H9 (cell line): ENCODE results near the gene RBM38. TPM values are rescaled to one million over a fixed set of nuclear protein-coding genes. Genes with fewer than 3 reads are reported as not detected.

ENCODE experiments used
- DNase-seq: peaks from one replicate; pipeline ENCODE4 v3.0.0-alpha.2; 2017
- H2AFZ ChIP-seq: one replicate; pipeline ENCODE4 v1.6.1; 2013; ENCODE audit warnings: mild to moderate bottlenecking, low read length, control low read depth, moderate library complexity
- H2AK5ac ChIP-seq: 2 replicates; pipeline ENCODE4 v1.6.1; 2013; ENCODE audit warnings: low read length, control low read depth, mixed read lengths; ENCODE audit not compliant: insufficient read length
- H2BK120ac ChIP-seq: one replicate; pipeline ENCODE4 v1.6.1; 2013; ENCODE audit warnings: low read depth, mild to moderate bottlenecking, low read length, control low read depth, inconsistent platforms; ENCODE audit not compliant: poor library complexity, severe bottlenecking
- H2BK12ac ChIP-seq: 2 replicates; pipeline ENCODE4 v1.6.1; 2013; ENCODE audit warnings: low read length, control low read depth, mixed read lengths, low read depth; ENCODE audit not compliant: insufficient read length
- H2BK15ac ChIP-seq: 2 replicates; pipeline ENCODE4 v1.6.1; 2013; ENCODE audit warnings: low read depth, low read length, control low read depth
- H2BK20ac ChIP-seq: one replicate; pipeline ENCODE4 v1.6.1; 2013; ENCODE audit warnings: low read depth, mild to moderate bottlenecking, low read length, control low read depth, inconsistent platforms; ENCODE audit not compliant: poor library complexity, severe bottlenecking
- H2BK5ac ChIP-seq: 2 replicates; pipeline ENCODE4 v1.6.1; 2013; ENCODE audit warnings: low read length, control low read depth, mixed read lengths; ENCODE audit not compliant: insufficient read length
- H3K14ac ChIP-seq: 2 replicates; pipeline ENCODE4 v1.6.1; 2013; ENCODE audit warnings: low read length, control low read depth; ENCODE audit not compliant: insufficient read depth
- H3K18ac ChIP-seq: 2 replicates; pipeline ENCODE4 v1.6.1; 2013; ENCODE audit warnings: low read depth, mild to moderate bottlenecking, mixed read lengths, low read length, control low read depth; ENCODE audit not compliant: insufficient read length
- H3K23ac ChIP-seq: 2 replicates; pipeline ENCODE4 v1.6.1; 2013; ENCODE audit warnings: low read length, control low read depth, mixed read lengths, low read depth; ENCODE audit not compliant: insufficient read length
- H3K23me2 ChIP-seq: 2 replicates; pipeline ENCODE4 v1.6.1; 2013; ENCODE audit warnings: low read depth, mild to moderate bottlenecking, mixed read lengths, low read length, control low read depth; ENCODE audit not compliant: insufficient read length, poor library complexity, severe bottlenecking
- H3K27ac ChIP-seq: 2 replicates; pipeline ENCODE4 v1.5.1; 2013; ENCODE audit warnings: low read length, control low read depth, mixed read lengths, low read depth; ENCODE audit not compliant: insufficient read length
- H3K27me3 ChIP-seq: 2 replicates; pipeline ENCODE4 v1.6.1; 2013; ENCODE audit warnings: low read length, control low read depth, inconsistent platforms; ENCODE audit not compliant: insufficient read depth
- H3K4ac ChIP-seq: 2 replicates; pipeline ENCODE4 v1.6.1; 2013; ENCODE audit warnings: low read depth, mild to moderate bottlenecking, control low read depth, inconsistent platforms, low read length, moderate library complexity
- H3K4me1 ChIP-seq: 2 replicates; pipeline ENCODE4 v1.6.1; 2013; ENCODE audit warnings: low read length, control low read depth, inconsistent platforms; ENCODE audit not compliant: insufficient read depth
- H3K4me2 ChIP-seq: 2 replicates; pipeline ENCODE4 v1.6.1; 2013; ENCODE audit warnings: low read length, control low read depth, mixed read lengths; ENCODE audit not compliant: insufficient read length, insufficient read depth
- H3K56ac ChIP-seq: 2 replicates; pipeline ENCODE4 v1.6.1; 2013; ENCODE audit warnings: low read depth, mild to moderate bottlenecking, mixed read lengths, low read length, control low read depth; ENCODE audit not compliant: insufficient read length
- H3K79me1 ChIP-seq: 2 replicates; pipeline ENCODE4 v1.6.1; 2013; ENCODE audit warnings: low read depth, mild to moderate bottlenecking, moderate library complexity, low read length, control low read depth, inconsistent platforms; ENCODE audit not compliant: insufficient read depth, poor library complexity, severe bottlenecking
- H3K79me2 ChIP-seq: 2 replicates; pipeline ENCODE4 v1.6.1; 2013; ENCODE audit warnings: low read length, control low read depth, inconsistent platforms; ENCODE audit not compliant: insufficient read depth
- H3K9ac ChIP-seq: 2 replicates; pipeline ENCODE4 v1.6.1; 2013; ENCODE audit warnings: low read length, control low read depth, mixed read lengths; ENCODE audit not compliant: insufficient read length; ENCODE audit errors: extremely low read depth
- H3K9me3 ChIP-seq: one replicate; pipeline ENCODE4 v1.6.1; 2013; ENCODE audit warnings: low read depth, low read length, inconsistent platforms; ENCODE audit not compliant: control insufficient read depth
- H3T11ph ChIP-seq: one replicate; pipeline ENCODE4 v1.6.1; 2013; ENCODE audit warnings: mild to moderate bottlenecking, low read length, control low read depth, inconsistent platforms
- H4K20me1 ChIP-seq: one replicate; pipeline ENCODE4 v1.6.1; 2013; ENCODE audit not compliant: control insufficient read depth, insufficient read length, insufficient read depth
- H4K5ac ChIP-seq: 2 replicates; pipeline ENCODE4 v1.6.1; 2013; ENCODE audit warnings: low read depth, mild to moderate bottlenecking, mixed read lengths, low read length, control low read depth; ENCODE audit not compliant: insufficient read length
- H4K8ac ChIP-seq: replicated peaks from 2 replicates; pipeline ENCODE4 v1.6.1; 2013; ENCODE audit warnings: low read length, control low read depth, mixed read lengths, low read depth; ENCODE audit not compliant: insufficient read length
- H4K91ac ChIP-seq: 2 replicates; pipeline ENCODE4 v1.6.1; 2013; ENCODE audit warnings: low read depth, mild to moderate bottlenecking, moderate library complexity, mixed read lengths, low read length, control low read depth; ENCODE audit not compliant: insufficient read length
- H3K27ac Mint-ChIP-seq, 3 experiments: 2 replicates in 2 of 3; 3 replicates in 1 of 3; pipeline ENCODE4 v1.8.0; 2020 to 2021; ENCODE audit warnings: mixed read lengths in 3 of 3, mild to moderate bottlenecking in 1 of 3, moderate library complexity in 1 of 3
- H3K27me3 Mint-ChIP-seq: 2 replicates; pipeline ENCODE4 v1.8.0; 2021; ENCODE audit warnings: low read depth, mild to moderate bottlenecking, moderate library complexity, mixed read lengths
- H3K36me3 Mint-ChIP-seq, 3 experiments: 2 replicates in 2 of 3; 3 replicates in 1 of 3; pipeline ENCODE4 v1.8.0; 2020 to 2021; ENCODE audit warnings: low read depth in 3 of 3, mixed read lengths in 3 of 3; ENCODE audit not compliant: insufficient read depth in 1 of 3
- H3K4me1 Mint-ChIP-seq, 2 experiments: 2 replicates each; pipeline ENCODE4 v1.8.0; 2020; ENCODE audit warnings: mixed read lengths in 2 of 2
- H3K4me3 Mint-ChIP-seq, 2 experiments: 2 replicates in 1 of 2; 3 replicates in 1 of 2; pipeline ENCODE4 v1.8.0; 2020 to 2021; ENCODE audit warnings: mild to moderate bottlenecking in 2 of 2, mixed read lengths in 2 of 2, moderate library complexity in 1 of 2
- H3K9me3 Mint-ChIP-seq, 2 experiments: 2 replicates in 1 of 2; 3 replicates in 1 of 2; pipeline ENCODE4 v1.8.0; 2020; ENCODE audit warnings: mild to moderate bottlenecking in 2 of 2, mixed read lengths in 2 of 2, moderate library complexity in 1 of 2
- WGBS: extraction: QIAGEN DNeasy Blood & Tissue Kit; methylation state at CpG from one replicate; pipeline ENCODE4 v1.1.7; 2013; ENCODE audit warnings: missing lambda C conversion rate, low lambda C conversion rate, mixed read lengths; ENCODE audit not compliant: insufficient read length; ENCODE audit errors: extremely low coverage; 5-methylcytosine and 5-hydroxymethylcytosine counted together
- total RNA-seq: library from RNA; stranded (reverse); gene quantifications from 2 replicates; pipeline ENCODE4 v1.2.1, GENCODE V29; 2021
- TF ChIP-seq, protein P1 (sequence below): fragments of 200-600 bp; sonication (generic); conservative IDR thresholded peaks from 3 replicates; pipeline ENCODE4 v1.8.0; 2021; ENCODE audit warnings: antibody characterized with exemption, mild to moderate bottlenecking

The RBM38 gene
- total RNA-seq, 1 experiment from 2014 or later: 66.8 TPM

DNA sequence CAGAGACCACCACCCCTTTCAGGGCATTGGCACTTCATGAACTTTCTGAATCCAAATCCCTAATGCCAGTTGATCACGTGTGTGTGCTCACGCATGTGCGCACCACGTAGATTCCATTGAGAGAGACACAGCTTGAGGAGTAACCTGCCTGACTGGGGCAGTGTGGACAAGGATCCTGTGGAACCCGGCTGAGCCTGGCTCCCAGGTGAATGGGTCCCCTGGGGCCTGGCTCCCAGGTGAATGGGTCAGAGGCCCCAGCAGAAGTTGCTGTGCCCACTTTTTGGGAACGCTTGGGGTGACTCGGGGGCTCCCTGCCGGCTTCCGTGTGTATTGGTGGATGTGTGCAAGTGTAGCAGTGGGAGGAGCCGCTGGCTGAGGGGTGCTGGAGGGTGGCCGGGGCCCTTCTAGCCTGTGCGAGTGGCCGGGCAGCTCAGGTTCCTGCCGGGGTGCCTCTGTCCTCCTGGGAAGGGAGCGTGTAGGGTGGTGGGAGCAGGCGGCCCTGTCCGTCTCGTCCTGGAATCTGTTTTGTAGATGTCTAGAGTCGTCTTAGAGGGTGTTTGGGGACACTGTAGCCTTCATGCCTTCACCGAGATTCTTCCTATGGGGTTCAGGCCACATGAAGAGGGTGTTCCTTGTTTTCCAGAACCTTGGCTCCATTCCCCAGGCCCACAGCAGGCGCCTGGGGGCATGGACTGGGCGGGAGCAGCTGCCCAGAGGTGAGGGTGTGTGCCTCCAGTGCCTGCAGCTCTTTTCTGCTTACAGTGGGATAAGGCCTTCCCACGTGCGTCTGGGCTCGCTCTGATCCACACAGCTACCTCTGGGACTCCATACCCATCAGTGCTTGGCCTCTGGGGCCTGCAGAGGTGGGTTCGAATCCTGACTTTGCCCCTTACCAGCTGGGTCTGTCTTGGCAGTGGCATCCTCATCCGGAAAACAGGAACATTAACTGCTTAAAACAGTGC lies 3.2 kb downstream of the RBM38 start:
- no peaks in the 10 kb centered on the region for H3K4me1 ChIP-seq
- Mint-ChIP-seq H3K4me3 (peak overlapping the region in 1 of 2 experiments; percentile 91; a peak in 2 of 5 replicates), H3K27me3 (peaks cover 6% of the 10 kb centered on the region), H3K9me3 (no peaks in the 10 kb centered on the region), H3K27ac (peak overlapping the region in 2 of 3 experiments; percentile 73 to 77; a peak in 3 of 7 replicates), H3K4me1 (peaks cover 47 to 60% of the 10 kb centered on the region in 2 experiments), H3K36me3 (peaks cover 32 to 57% (median 54%) of the 10 kb centered on the region in 3 experiments)
- no peak overlapping the region for H2AK5ac ChIP-seq
- H3K14ac ChIP-seq: no peak overlapping the region
- H3K56ac ChIP-seq: no peak overlapping the region
- no peak overlapping the region for H3K27ac ChIP-seq
- H3K9ac ChIP-seq: no peak overlapping the region
- no peak overlapping the region for H3T11ph ChIP-seq
- H2BK12ac ChIP-seq: no peak overlapping the region
- H3K4ac ChIP-seq: no peak overlapping the region
- no peaks in the 10 kb centered on the region for H4K20me1 ChIP-seq
- H4K5ac ChIP-seq: no peak overlapping the region
- peaks cover 6% of the 10 kb centered on the region for H3K79me1 ChIP-seq
- no peak for DNase-seq
- H3K27me3 ChIP-seq: no peaks in the 10 kb centered on the region
- H3K23ac ChIP-seq: no peak overlapping the region
- H3K9me3 ChIP-seq: no peaks in the 10 kb centered on the region
- no peak overlapping the region for H2BK120ac ChIP-seq
- no peak overlapping the region for H3K4me2 ChIP-seq
- peaks cover 21% of the 10 kb centered on the region for H3K23me2 ChIP-seq
- H2BK15ac ChIP-seq: no peak overlapping the region
- no peak overlapping the region for H3K18ac ChIP-seq
- H4K91ac ChIP-seq: no peak overlapping the region
- TF ChIP-seq, protein P1, sequence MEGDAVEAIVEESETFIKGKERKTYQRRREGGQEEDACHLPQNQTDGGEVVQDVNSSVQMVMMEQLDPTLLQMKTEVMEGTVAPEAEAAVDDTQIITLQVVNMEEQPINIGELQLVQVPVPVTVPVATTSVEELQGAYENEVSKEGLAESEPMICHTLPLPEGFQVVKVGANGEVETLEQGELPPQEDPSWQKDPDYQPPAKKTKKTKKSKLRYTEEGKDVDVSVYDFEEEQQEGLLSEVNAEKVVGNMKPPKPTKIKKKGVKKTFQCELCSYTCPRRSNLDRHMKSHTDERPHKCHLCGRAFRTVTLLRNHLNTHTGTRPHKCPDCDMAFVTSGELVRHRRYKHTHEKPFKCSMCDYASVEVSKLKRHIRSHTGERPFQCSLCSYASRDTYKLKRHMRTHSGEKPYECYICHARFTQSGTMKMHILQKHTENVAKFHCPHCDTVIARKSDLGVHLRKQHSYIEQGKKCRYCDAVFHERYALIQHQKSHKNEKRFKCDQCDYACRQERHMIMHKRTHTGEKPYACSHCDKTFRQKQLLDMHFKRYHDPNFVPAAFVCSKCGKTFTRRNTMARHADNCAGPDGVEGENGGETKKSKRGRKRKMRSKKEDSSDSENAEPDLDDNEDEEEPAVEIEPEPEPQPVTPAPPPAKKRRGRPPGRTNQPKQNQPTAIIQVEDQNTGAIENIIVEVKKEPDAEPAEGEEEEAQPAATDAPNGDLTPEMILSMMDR: no peak
- no peaks in the 10 kb centered on the region; the same call in 1 of the 2 replicates for H3K79me2 ChIP-seq
- H2AFZ ChIP-seq: no peak overlapping the region
- H2BK5ac ChIP-seq: no peak overlapping the region
- no peak overlapping the region for H2BK20ac ChIP-seq
- no peak overlapping the region for H4K8ac ChIP-seq
- WGBS: no CpG with 5 or more reads among the region's 27 CpGs
